ENCODE results near the gene CACNA1C.

DNA sequence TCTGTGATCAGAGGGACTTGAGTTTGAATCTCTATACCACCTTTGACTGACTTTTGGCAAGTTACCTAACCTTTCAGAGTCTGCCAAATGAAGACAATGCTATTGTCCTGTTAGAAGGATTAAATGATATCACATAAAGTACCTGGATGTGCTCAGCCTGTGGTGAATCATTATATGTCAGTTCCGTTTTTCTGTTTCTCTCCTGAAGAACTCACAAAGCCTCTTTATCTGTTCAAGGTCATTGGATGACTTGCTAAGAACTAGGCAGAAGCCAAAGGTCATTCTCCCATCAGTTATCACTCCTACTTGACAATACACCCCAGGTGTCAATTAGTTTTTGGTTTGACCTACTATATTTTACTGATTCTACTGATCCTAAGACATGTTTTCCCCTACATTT is 174.6 kb downstream of the CACNA1C start:
- TF ChIP-seq, protein P1, sequence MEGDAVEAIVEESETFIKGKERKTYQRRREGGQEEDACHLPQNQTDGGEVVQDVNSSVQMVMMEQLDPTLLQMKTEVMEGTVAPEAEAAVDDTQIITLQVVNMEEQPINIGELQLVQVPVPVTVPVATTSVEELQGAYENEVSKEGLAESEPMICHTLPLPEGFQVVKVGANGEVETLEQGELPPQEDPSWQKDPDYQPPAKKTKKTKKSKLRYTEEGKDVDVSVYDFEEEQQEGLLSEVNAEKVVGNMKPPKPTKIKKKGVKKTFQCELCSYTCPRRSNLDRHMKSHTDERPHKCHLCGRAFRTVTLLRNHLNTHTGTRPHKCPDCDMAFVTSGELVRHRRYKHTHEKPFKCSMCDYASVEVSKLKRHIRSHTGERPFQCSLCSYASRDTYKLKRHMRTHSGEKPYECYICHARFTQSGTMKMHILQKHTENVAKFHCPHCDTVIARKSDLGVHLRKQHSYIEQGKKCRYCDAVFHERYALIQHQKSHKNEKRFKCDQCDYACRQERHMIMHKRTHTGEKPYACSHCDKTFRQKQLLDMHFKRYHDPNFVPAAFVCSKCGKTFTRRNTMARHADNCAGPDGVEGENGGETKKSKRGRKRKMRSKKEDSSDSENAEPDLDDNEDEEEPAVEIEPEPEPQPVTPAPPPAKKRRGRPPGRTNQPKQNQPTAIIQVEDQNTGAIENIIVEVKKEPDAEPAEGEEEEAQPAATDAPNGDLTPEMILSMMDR (IDR thresholded peaks at IDR 0.05), result no peak
- TF ChIP-seq EZH2 (IDR thresholded peaks at IDR 0.05; ENCODE audit: borderline replicate concordance, insufficient read depth, low read depth, low read length, poor library complexity, severe bottlenecking), result no peak

All from B cell (primary cell).